Measurements from ENCODE around the gene GPT2. TPM values are rescaled to one million over a fixed set of nuclear protein-coding genes. Genes with fewer than 3 reads are reported as not detected.
"Not testable (repeated sequence)": the region's sequence is repeated elsewhere in the genome, so short reads cannot be mapped to it uniquely, and the experiment has no call there.

Gene GPT2
- total RNA-seq, 2 donors from 2014 or later, result 0.23 to 0.60 TPM

DNA sequence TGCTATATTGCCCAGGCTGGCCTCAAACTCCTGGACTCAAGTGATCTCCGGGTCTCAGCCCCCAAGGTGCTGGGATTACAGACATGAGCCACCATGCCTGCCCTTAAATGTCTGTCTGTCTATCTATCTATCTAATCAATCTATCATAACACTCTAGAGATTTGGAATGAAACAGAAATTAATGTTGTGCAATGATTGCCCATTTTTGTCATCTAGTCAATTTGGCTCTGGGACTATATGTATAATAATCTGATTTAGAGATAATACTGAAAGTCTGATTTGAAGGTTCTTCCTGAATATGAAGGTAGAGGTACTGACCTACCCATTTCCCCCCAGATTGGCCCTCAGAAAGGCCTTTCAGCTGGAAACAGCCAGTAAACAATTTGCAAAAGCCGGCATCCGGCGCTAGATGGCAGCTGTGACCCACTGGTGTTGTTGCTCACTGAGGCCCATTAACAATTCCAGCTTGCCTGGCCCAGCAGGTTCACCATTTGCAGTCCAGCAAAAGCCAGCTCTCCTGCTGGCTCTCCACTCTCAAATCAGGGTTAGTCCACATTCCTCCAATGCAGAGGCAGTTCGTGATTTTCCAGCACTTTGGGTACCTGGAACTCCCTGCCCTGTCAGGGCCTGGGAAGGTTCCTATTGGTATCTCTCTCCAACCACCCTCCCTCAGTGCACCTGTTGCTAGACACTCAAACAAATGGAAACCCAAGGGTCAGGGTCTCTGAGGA lies 30.3 kb upstream of the GPT2 start:
- DNase-seq, result peak in 2 of 3 donors; percentile 19 to 36
- ATAC-seq, result peak; percentile 58
- peaks cover 5% of the 10 kb centered on the region for H3K27me3 Mint-ChIP-seq
- no peaks in the 10 kb centered on the region for H3K36me3 Mint-ChIP-seq (ENCODE audit: low read depth)
- H3K4me1 Mint-ChIP-seq, result peaks cover 2% of the 10 kb centered on the region
- no peak overlapping the region for H3K4me3 Mint-ChIP-seq
- H3K9me3 ChIP-seq (ENCODE audit: control insufficient read depth, low read length, poor library complexity, severe bottlenecking), result no peaks in the 10 kb centered on the region
- H3K27ac Mint-ChIP-seq, result no peak overlapping the region

DNA sequence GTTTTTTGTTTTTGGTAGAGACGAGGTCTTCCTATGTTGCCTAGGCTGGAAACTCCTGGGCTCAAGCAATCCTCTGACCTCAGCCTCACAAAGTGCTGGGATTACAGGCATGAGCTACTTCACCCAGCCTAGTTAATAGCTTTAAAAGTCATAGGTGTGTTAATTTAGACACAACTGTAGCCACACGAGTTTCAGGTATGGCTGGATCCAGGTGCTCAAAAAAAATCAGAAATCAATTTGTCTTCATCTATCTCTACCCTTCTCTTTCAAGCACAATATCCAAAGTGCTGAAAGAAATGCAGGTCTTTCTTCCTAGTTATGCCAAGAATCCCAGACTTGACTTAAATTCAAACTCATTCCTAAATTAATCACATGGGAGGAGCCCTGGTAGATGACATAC lies 29.3 kb upstream of the GPT2 start:
- Mint-ChIP-seq H3K4me3 (no peak overlapping the region), H3K27me3 (peaks cover 5% of the 10 kb centered on the region), H3K4me1 (peaks cover 2% of the 10 kb centered on the region), H3K27ac (no peak overlapping the region), H3K36me3 (ENCODE audit: low read depth) (no peaks in the 10 kb centered on the region)
- DNase-seq, result no peak
- H3K9me3 ChIP-seq (ENCODE audit: control insufficient read depth, low read length, poor library complexity, severe bottlenecking), result no peaks in the 10 kb centered on the region
- ATAC-seq, result no peak

DNA sequence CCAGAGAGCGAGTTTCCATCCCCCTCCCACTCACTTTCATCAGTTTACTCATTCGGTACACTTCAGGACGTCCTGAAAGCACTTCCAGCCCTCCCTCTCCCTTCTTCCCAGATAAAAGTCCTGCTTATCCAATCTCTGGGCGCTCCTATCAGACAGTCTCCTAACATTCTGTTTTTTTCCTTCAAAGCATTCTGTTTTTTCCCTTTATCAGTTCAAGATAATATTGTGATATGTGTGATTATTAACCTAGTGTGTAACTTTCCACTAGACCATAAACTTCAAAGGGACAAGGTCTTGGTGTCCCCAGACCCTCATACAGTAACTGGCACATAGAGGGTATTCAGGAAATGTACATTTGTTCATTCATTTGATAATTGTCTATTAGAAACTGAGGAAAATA lies 28.8 kb upstream of the GPT2 start:
- H3K27me3 Mint-ChIP-seq, result peaks cover 5% of the 10 kb centered on the region
- H3K9me3 ChIP-seq (ENCODE audit: control insufficient read depth, low read length, poor library complexity, severe bottlenecking), result no peaks in the 10 kb centered on the region
- no peak for ATAC-seq
- no peak overlapping the region for H3K4me3 Mint-ChIP-seq
- H3K27ac Mint-ChIP-seq, result no peak overlapping the region
- no peak for DNase-seq
- no peaks in the 10 kb centered on the region for H3K36me3 Mint-ChIP-seq (ENCODE audit: low read depth)
- peaks cover 3% of the 10 kb centered on the region for H3K4me1 Mint-ChIP-seq

DNA sequence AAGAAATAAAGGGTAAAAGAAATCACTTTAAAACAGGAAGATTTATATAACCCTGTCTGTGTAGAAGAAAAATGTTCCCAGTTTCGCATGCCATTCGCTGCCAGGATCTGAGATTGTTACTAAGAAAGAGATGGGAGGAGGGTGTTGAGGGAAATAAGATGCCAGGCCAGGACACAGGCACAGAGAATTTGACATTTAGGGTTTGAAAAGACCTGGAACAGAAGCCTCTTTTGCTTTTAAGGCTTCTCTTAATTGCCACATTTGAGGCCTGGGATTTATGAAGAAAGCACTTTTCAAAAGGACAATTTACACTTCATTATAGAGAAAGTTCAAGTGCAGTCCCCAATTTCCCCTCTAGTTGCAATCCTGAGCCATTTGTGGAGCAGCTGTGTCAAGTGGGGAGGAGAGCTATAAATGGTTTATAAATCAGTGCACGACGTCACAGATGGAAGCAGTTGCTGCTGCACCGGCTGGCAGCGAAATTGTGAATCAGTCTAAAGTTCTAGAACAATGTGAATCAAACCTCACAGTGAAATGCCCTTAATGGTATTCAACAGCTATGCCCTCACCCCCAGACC lies 26.7 kb upstream of the GPT2 start:
- no peak overlapping the region for H3K27ac Mint-ChIP-seq
- peaks cover 2% of the 10 kb centered on the region for H3K4me1 Mint-ChIP-seq
- H3K9me3 ChIP-seq (ENCODE audit: control insufficient read depth, low read length, poor library complexity, severe bottlenecking), result no peaks in the 10 kb centered on the region
- H3K36me3 Mint-ChIP-seq (ENCODE audit: low read depth), result no peaks in the 10 kb centered on the region
- ATAC-seq, result peak; percentile 33
- H3K4me3 Mint-ChIP-seq, result no peak overlapping the region
- no peak for DNase-seq
- H3K27me3 Mint-ChIP-seq, result no peaks in the 10 kb centered on the region

DNA sequence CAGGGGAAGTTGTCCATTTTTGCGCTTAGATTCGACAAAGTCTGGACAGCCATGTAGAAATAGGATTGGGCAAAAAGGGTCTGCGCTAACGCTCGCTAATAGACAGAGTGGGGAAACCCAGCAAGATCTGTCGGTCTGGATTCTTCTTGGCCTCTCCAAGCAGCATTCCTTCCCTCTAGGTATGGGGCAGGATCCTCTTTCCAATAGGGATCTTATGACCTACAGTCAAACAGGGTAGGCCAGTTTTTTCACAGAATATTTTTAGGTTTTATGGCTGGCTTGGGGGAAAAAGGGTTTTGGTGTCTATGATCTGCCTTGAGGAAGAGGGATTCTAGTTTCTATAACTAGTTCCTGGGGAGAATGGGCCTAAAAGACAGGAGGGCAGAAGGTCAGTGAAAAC lies 26.0 kb upstream of the GPT2 start:
- H3K9me3 ChIP-seq (ENCODE audit: control insufficient read depth, low read length, poor library complexity, severe bottlenecking), result no peaks in the 10 kb centered on the region
- Mint-ChIP-seq H3K4me1 (peaks cover 2% of the 10 kb centered on the region), H3K4me3 (no peak overlapping the region), H3K36me3 (ENCODE audit: low read depth) (no peaks in the 10 kb centered on the region), H3K27ac (no peak overlapping the region), H3K27me3 (no peaks in the 10 kb centered on the region)
- ATAC-seq, result no peak
- DNase-seq, result no peak

DNA sequence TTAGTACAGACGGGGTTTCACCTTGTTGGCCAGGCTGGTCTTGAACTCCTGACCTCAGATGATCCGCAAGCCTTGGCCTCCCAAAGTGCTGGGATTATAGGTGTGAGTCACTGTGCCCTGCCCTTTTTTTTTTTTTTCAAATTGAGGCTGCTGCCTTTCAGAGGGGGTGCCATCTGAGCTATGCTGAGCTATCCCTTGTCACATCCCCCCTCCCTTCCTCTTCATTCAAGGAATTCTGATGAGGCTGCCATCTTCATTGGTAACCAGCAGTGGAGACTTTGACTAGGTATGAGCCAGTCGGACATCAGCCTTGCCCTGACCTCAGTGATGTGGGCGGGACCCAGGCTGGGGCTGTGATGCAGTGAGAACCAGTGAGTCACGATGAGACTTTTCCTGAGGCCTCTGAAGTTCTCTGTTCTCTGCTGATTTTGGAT lies 24.4 kb upstream of the GPT2 start:
- Mint-ChIP-seq H3K4me1 (peaks cover 9% of the 10 kb centered on the region), H3K36me3 (ENCODE audit: low read depth) (no peaks in the 10 kb centered on the region), H3K4me3 (no peak overlapping the region), H3K27me3 (no peaks in the 10 kb centered on the region), H3K27ac (no peak overlapping the region)
- ATAC-seq (no peak), DNase-seq (no peak)
- H3K9me3 ChIP-seq (ENCODE audit: control insufficient read depth, low read length, poor library complexity, severe bottlenecking), result no peaks in the 10 kb centered on the region

DNA sequence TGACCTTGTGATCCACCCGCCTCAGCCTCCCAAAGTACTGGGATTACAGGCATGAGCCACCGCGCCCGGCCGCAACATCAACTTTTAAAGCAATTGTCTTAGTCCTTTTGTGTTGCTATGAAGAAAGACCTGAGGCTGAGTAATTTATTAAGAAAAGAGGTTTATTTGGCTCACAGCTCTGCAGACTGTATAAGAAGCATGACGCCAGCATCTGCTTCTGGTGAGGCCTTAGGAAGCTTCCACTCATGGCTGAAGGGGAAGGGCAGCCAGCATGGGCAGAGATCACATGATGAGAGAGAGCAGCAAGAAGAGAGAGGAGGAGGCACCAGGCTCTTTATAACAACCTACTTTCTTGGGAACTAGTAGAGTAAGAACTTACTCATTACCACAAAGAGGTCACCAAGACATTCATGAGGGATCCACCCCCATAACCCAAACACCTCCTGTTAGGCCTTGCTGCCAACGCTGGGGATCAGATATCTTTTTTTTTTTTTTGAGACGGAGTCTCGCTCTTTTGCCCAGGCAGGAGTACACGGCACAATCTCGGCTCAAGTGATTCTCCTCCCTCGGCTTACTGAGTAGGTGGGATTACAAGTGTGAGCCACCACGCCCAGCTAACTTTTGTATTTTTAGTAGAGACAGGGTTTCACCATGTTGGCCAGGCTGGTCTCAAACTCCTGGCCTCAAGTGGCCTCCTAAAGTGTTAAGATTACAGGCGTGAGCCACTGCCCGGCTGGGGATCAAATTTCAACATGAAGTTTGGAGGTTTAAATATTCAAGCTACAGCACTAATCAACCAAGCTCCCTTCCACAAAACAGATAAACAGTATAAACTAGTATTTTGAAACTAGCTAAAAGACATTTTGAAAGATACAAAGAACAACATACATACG lies 21.4 kb upstream of the GPT2 start:
- no peaks in the 10 kb centered on the region for H3K27me3 Mint-ChIP-seq
- no peak overlapping the region for H3K4me3 Mint-ChIP-seq
- DNase-seq (no peak), ATAC-seq (no peak)
- H3K36me3 Mint-ChIP-seq (ENCODE audit: low read depth), result no peaks in the 10 kb centered on the region
- H3K27ac Mint-ChIP-seq, result peak overlapping the region; percentile 39
- no peaks in the 10 kb centered on the region for H3K9me3 ChIP-seq (ENCODE audit: control insufficient read depth, low read length, poor library complexity, severe bottlenecking)
- peaks cover 9% of the 10 kb centered on the region for H3K4me1 Mint-ChIP-seq

DNA sequence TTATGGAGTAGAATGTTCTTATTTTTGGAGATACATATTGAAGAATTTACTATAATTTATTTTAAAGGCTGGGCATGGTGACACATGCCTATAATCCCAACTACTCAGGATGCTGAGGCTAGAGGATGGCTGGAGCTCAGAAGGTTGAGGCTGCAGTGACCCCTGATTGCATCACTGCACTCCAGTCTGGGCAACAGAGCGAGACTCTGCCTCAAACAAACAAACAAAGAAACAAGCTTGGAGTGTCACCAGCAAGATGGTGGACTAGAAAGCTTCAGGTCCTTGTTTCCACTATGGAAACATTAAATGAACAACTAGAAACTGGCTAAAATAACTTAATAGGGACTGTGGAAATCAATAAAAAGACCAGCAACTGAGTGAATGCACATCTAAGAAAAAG lies 17.9 kb upstream of the GPT2 start:
- ATAC-seq, result no peak
- Mint-ChIP-seq H3K36me3 (ENCODE audit: low read depth) (no peaks in the 10 kb centered on the region), H3K4me3 (no peak overlapping the region)

DNA sequence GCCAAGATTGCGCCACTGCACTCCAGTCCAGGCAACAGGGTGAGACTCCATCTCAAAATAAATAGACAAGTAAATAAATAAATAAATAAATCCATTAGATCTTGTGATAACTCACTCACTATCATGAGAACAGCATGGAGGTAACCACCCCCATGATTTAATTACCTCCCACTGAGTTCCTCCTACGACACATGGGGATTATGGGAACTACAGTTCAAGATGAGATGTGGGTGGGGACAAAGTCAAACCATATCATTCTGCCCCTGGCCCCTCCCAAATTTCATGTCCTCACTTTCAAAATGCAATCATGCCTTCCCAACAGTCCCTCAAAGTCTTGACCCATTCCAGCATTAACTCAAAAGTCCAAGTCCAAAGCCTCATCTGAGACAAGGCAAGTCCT lies 16.7 kb upstream of the GPT2 start:
- not testable (repeated sequence) for H3K9me3 ChIP-seq (ENCODE audit: control insufficient read depth, low read length, poor library complexity, severe bottlenecking); H3K4me3 Mint-ChIP-seq; DNase-seq; H3K4me1 Mint-ChIP-seq; ATAC-seq; H3K36me3 Mint-ChIP-seq (ENCODE audit: low read depth); H3K27ac Mint-ChIP-seq
- peaks cover 28% of the 10 kb centered on the region for H3K27me3 Mint-ChIP-seq

More for the DNA sequence above, 17.9 kb upstream of the GPT2 start:
- Mint-ChIP-seq H3K4me1 (peaks cover 7% of the 10 kb centered on the region), H3K27ac (no peak overlapping the region), H3K27me3 (peaks cover 17% of the 10 kb centered on the region)
- no peaks in the 10 kb centered on the region for H3K9me3 ChIP-seq (ENCODE audit: control insufficient read depth, low read length, poor library complexity, severe bottlenecking)
- DNase-seq, result no peak

DNA sequence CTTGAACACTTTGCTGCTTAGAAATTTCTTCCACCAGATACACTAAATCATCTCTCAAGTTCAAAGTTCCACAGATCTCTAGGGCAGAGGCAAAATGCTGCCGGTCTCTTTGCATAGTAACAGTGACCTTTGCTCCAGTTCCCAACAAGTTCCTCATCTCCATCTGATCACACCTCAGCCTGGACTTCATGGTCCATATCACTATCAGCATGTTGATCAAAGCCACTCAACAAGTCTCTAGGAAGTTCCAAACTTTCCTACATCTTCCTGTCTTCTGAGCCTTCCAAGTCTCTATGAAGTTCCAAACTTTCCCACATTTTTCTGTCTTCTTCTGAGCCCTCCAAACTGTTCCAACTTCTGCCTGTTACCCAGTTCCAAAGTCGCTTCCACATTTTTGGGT lies 15.3 kb upstream of the GPT2 start:
- H3K4me1 Mint-ChIP-seq; H3K9me3 ChIP-seq (ENCODE audit: control insufficient read depth, low read length, poor library complexity, severe bottlenecking); H3K36me3 Mint-ChIP-seq (ENCODE audit: low read depth); H3K27ac Mint-ChIP-seq; DNase-seq; H3K4me3 Mint-ChIP-seq; ATAC-seq: not testable (repeated sequence)
- H3K27me3 Mint-ChIP-seq, result peaks cover 28% of the 10 kb centered on the region

DNA sequence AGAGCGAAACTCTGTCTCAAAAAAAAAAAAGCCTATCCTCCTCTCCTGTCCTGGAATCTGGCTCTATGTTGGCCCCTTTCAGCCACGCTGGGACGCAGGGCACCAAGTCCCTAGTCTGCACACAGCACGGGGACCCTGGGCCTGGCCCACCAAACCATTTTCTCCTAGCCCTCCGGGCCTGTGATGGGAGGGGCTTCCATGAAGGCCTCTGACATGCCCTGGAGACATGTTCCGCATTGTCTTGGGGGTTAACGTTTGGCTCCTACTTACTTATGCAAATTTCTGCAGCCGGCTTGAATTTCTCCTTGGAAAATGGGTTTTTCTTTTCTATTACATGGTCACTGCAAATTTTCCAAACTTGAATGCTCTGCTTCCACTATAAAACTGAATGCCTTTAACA lies 12.6 kb upstream of the GPT2 start:
- ATAC-seq, result no peak
- Mint-ChIP-seq H3K4me1 (no peaks in the 10 kb centered on the region), H3K36me3 (ENCODE audit: low read depth) (no peaks in the 10 kb centered on the region)

DNA sequence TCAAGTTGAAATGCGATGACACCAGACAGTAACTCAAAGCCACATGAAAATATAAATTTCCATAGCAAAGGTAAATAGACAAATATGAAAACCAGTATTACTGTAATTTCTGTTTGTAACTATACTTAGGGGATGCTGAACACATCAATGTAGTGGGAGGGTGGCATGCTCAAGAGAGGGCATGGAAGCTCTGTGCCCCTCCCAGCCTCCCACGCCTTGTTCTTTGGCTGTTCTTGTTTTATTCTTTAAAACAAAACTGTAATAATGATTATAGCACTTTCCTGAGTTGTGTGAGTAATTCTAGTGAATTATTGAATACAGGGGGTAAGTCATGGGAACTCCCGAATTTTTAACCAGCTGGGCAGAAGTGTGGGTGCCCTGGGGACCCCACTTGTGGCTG lies 11.0 kb upstream of the GPT2 start:
- H3K36me3 Mint-ChIP-seq (ENCODE audit: low read depth), result no peaks in the 10 kb centered on the region
- H3K27ac Mint-ChIP-seq, result no peak overlapping the region
- H3K9me3 ChIP-seq (ENCODE audit: control insufficient read depth, low read length, poor library complexity, severe bottlenecking), result no peaks in the 10 kb centered on the region
- H3K4me3 Mint-ChIP-seq, result no peak overlapping the region
- DNase-seq (no peak), ATAC-seq (no peak)
- no peaks in the 10 kb centered on the region for H3K4me1 Mint-ChIP-seq
- peaks cover 27% of the 10 kb centered on the region for H3K27me3 Mint-ChIP-seq

More for the DNA sequence above, 12.6 kb upstream of the GPT2 start:
- no peak overlapping the region for H3K27ac Mint-ChIP-seq
- H3K9me3 ChIP-seq (ENCODE audit: control insufficient read depth, low read length, poor library complexity, severe bottlenecking), result no peaks in the 10 kb centered on the region
- DNase-seq, result no peak
- H3K27me3 Mint-ChIP-seq, result peaks cover 28% of the 10 kb centered on the region
- no peak overlapping the region for H3K4me3 Mint-ChIP-seq

DNA sequence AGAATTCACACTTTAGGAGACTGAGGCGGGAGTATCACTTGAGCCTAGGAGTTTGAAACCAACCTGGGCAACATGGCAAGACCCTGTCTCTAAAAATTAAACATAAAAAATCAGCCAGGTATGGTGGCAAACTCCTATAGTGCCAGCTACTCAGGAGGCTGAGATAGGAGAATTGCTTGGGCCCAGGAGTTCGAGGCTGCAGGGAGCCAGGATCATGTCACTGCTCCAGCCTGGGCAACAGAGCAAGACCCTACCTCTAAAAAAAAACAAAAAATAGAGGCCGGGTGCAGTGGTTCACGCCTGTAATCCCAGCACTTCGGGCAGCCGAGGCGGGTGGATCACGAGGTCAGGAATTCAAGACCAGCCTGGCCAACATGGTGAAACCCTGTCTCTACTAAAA lies 8.9 kb upstream of the GPT2 start:
- no peak for ATAC-seq
- no peaks in the 10 kb centered on the region for H3K4me1 Mint-ChIP-seq
- H3K27ac Mint-ChIP-seq, result no peak overlapping the region
- H3K4me3 Mint-ChIP-seq, result no peak overlapping the region
- no peaks in the 10 kb centered on the region for H3K36me3 Mint-ChIP-seq (ENCODE audit: low read depth)
- no peaks in the 10 kb centered on the region for H3K9me3 ChIP-seq (ENCODE audit: control insufficient read depth, low read length, poor library complexity, severe bottlenecking)
- peaks cover 15% of the 10 kb centered on the region for H3K27me3 Mint-ChIP-seq
- DNase-seq, result no peak
